ENCODE data around the gene FRYL.

DNA sequence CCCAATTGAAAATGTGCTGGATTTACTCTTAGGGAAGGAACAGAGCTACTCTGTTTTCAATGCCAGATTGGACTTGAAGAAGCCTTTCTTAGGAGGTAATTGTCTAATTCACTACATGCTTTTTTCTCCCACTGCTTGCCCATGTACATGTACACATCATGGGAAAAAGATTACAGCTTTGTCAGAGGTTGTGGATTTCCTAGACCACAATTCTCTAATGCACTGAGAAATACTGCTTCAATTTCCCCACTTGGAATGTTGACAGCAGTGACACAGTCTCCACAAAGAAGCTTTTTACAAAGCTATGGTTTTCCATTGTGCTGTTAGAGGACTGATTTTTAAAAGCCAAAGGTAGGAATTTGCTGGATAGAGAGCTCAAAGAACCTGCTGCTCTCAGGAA, 270.5 kb downstream of the FRYL start:
- TF ChIP-seq CTCF (IDR thresholded peaks at IDR 0.05 in 4 of 5, conservative IDR thresholded peaks at IDR 0.05 in 1 of 5): no peak
- no peak for TF ChIP-seq POLR2A (IDR thresholded peaks at IDR 0.05)
